Measurements from ENCODE around the gene KCNT2. TPM values are rescaled to one million over a fixed set of nuclear protein-coding genes. Genes with fewer than 3 reads are reported as not detected.

KCNT2 gene
- total and polyA plus RNA-seq, 9 of the 15 experiments (the other 6 are each of a cell fraction or from before 2014, with no cell fraction given) = 0.13 to 0.73 (median 0.28) TPM

- TF ChIP-seq, protein P1, sequence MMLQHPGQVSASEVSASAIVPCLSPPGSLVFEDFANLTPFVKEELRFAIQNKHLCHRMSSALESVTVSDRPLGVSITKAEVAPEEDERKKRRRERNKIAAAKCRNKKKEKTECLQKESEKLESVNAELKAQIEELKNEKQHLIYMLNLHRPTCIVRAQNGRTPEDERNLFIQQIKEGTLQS (IDR thresholded peaks at IDR 0.05) = peak; percentile 59
- TF ChIP-seq, protein P1 (CRISPR knock-in tag; conservative IDR thresholded peaks at IDR 0.05) = no peak
- TF ChIP-seq, protein P2, sequence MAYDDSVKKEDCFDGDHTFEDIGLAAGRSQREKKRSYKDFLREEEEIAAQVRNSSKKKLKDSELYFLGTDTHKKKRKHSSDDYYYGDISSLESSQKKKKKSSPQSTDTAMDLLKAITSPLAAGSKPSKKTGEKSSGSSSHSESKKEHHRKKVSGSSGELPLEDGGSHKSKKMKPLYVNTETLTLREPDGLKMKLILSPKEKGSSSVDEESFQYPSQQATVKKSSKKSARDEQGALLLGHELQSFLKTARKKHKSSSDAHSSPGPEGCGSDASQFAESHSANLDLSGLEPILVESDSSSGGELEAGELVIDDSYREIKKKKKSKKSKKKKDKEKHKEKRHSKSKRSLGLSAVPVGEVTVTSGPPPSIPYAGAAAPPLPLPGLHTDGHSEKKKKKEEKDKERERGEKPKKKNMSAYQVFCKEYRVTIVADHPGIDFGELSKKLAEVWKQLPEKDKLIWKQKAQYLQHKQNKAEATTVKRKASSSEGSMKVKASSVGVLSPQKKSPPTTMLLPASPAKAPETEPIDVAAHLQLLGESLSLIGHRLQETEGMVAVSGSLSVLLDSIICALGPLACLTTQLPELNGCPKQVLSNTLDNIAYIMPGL (CRISPR knock-in tag; IDR thresholded peaks at IDR 0.05) = no peak
- no peak for TF ChIP-seq NR2C2 (CRISPR knock-in tag; IDR thresholded peaks at IDR 0.05)
- TF ChIP-seq NR2C2 (tag; IDR thresholded peaks at IDR 0.05) = no peak
- TF ChIP-seq CHD4 (IDR thresholded peaks at IDR 0.05; ENCODE audit: insufficient read depth, insufficient replicate concordance, low read depth, low read length, poor library complexity, severe bottlenecking) = no peak
- no peak for TF ChIP-seq TCF7L2 (IDR thresholded peaks at IDR 0.05; ENCODE audit: low read depth, low read length)
- TF ChIP-seq ZNF232 (CRISPR knock-in tag; IDR thresholded peaks at IDR 0.05) = no peak
- TF ChIP-seq HMBOX1 (IDR thresholded peaks at IDR 0.05) = peak; percentile 62; the same call in 1 of the 2 replicates
- TF ChIP-seq ZNF586 (CRISPR knock-in tag; conservative IDR thresholded peaks at IDR 0.05) = no peak
- no peak for TF ChIP-seq CBX1 (IDR thresholded peaks at IDR 0.05; ENCODE audit: low read depth)
- no peak for TF ChIP-seq PBX2 (CRISPR knock-in tag; IDR thresholded peaks at IDR 0.05; ENCODE audit: low read depth)
- peak; percentile 49; the same call in 1 of the 2 replicates for TF ChIP-seq PBX2 (tag; conservative IDR thresholded peaks at IDR 0.05; ENCODE audit: low read depth)
- TF ChIP-seq MLX (CRISPR knock-in tag; conservative IDR thresholded peaks at IDR 0.05) = no peak
- TF ChIP-seq, protein P3, sequence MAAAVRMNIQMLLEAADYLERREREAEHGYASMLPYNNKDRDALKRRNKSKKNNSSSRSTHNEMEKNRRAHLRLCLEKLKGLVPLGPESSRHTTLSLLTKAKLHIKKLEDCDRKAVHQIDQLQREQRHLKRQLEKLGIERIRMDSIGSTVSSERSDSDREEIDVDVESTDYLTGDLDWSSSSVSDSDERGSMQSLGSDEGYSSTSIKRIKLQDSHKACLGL (CRISPR knock-in tag; IDR thresholded peaks at IDR 0.05; ENCODE audit: borderline replicate concordance, poor library complexity, severe bottlenecking) = no peak
- no peak for TF ChIP-seq ZNF212 (CRISPR knock-in tag; IDR thresholded peaks at IDR 0.05)
- no peak for TF ChIP-seq NR4A1 (CRISPR knock-in tag; IDR thresholded peaks at IDR 0.05)
- TF ChIP-seq NR4A1 (tag; IDR thresholded peaks at IDR 0.05) = no peak
- no peak for TF ChIP-seq HMGN3 (IDR thresholded peaks at IDR 0.05; ENCODE audit: borderline replicate concordance, extremely low read depth, insufficient read length, low read depth, low read length)
- no peak for TF ChIP-seq CREM (IDR thresholded peaks at IDR 0.05; ENCODE audit: low read depth)
Observed at GRCh38 chr1:196180847-196181593, 427.2 kb downstream of the KCNT2 start (continued).
